CD4-positive, alpha-beta T cell treated with Interleukin-4 for 1 hour (primary cell): ENCODE measurements around the gene F2.

Experiments
- DNase-seq, 2 donors: peaks; one replicate each; pipeline ENCODE4 v3.0.0-alpha.2; 2020 to 2022

Gene F2

GRCh38 chr11:46718155-46719019 is 626 bp upstream of the F2 start:
- no peak for DNase-seq

GRCh38 chr11:46719543-46720218 is 668 bp downstream of the F2 start:
- DNase-seq, result no peak

GRCh38 chr11:46721286-46721685 is 2.3 kb downstream of the F2 start:
- DNase-seq, result no peak

- no peak for DNase-seq
Measured at GRCh38 chr11:46722566-46723358, 3.7 kb downstream of the F2 start.

- no peak for DNase-seq
Measured at GRCh38 chr11:46723359-46723680, 4.3 kb downstream of the F2 start.

GRCh38 chr11:46724088-46724487 is 5.1 kb downstream of the F2 start:
- DNase-seq, result no peak

GRCh38 chr11:46725338-46726205 is 6.6 kb downstream of the F2 start:
- DNase-seq, result no peak

GRCh38 chr11:46726206-46726862 is 7.3 kb downstream of the F2 start:
- no peak for DNase-seq

- DNase-seq, result no peak
Measured at GRCh38 chr11:46727952-46728658, 9.1 kb downstream of the F2 start.

GRCh38 chr11:46728659-46729040 is 9.6 kb downstream of the F2 start:
- DNase-seq, result no peak

GRCh38 chr11:46729110-46730027 is 10.4 kb downstream of the F2 start:
- no peak for DNase-seq

GRCh38 chr11:46731545-46731944 is 12.5 kb downstream of the F2 start:
- no peak for DNase-seq

GRCh38 chr11:46733234-46733633 is 14.2 kb downstream of the F2 start:
- no peak for DNase-seq

GRCh38 chr11:46736146-46736545 is 17.1 kb downstream of the F2 start:
- no peak for DNase-seq

- DNase-seq, result no peak
Measured at GRCh38 chr11:46736615-46737014, 17.6 kb downstream of the F2 start.

- no peak for DNase-seq
Measured at GRCh38 chr11:46737699-46738098, 18.7 kb downstream of the F2 start.

GRCh38 chr11:46738887-46739286 is 19.9 kb downstream of the F2 start:
- DNase-seq, result no peak

GRCh38 chr11:46741600-46742484 is 22.8 kb downstream of the F2 start:
- DNase-seq, result no peak

GRCh38 chr11:46743043-46743442 is 24.0 kb downstream of the F2 start:
- DNase-seq, result no peak
